Spleen (tissue), 7 donors: ENCODE measurements around the gene RHBDF2.

ENCODE experiments used
- CTCF ChIP-seq, 11 experiments: fragments of 200-600 bp in 7 of 11; fragments of 450-650 bp in 4 of 11; sonication (generic) in 4 of 11; IDR thresholded peaks in 8 of 11; conservative IDR thresholded peaks in 3 of 11; 1 replicate in 7 of 11; 2 replicates in 4 of 11; pipeline versions ENCODE4 v1.4.0 to v1.8.0; 2016 to 2021; ENCODE audit warnings: antibody characterized with exemption in 11 of 11, inconsistent platforms in 4 of 11, mild to moderate bottlenecking in 1 of 11
- POLR2A ChIP-seq, 3 donors: fragments of 450-650 bp; IDR thresholded peaks; one replicate each; pipeline ENCODE4 v1.5.1; 2017; ENCODE audit warnings: antibody characterized with exemption in 3 of 3, mild to moderate bottlenecking in 1 of 3
- donor health status: DM: no; HTN: no; CAD: no; lungs with moderate emphysema.
- donor health status: DM: no; HTN: no; CAD: no.
- donor health status: DM: no; HTN: no; CAD: no.

DNA sequence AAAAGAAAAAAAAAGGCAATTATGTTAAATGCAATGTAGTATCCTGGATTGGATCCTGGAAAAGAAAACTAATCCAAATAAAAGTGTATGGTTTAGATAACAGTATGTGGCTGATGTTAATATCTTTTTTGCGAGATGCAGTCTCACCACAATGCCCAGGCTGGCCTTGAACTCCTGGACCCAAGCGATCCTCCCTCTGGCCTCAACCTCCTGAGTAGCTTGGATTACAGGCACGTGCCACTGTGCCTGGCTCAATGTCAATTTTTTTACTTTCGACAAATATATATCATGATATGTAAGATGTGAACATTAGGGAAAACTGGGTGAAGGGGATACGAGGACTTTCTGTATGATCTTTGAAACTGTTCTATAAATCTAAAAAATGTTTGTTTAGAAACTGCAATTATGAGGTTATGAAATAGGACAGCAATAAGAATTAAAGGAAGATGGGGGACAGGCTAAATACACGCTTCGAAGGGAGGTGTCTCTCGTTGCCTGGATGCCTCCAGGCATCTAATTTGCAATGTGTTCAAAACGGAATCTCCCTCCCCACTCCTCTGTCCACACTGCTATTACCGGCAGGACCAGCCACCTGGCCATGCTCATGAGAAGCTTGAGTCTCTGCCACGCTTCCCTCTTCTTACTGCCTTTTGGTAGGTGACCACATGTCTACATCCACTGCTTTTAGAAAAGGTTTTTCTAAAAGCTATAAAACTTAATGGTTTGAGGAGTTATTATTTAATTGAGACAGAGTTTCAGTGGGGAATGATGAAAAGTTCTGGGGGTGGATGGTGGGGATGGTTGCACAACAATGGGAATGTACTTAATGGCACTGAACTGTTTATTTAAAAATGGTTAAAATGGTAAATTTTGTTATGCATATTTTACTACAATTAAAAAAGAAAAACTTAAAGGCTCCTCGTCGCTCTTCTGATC is 63.5 kb downstream of the RHBDF2 start:
- TF ChIP-seq CTCF (IDR thresholded peaks at IDR 0.05 in 8 of 11, conservative IDR thresholded peaks at IDR 0.05 in 3 of 11), result no peak
- TF ChIP-seq POLR2A (IDR thresholded peaks at IDR 0.05), result no peak
